Measurements from ENCODE around the gene SLC2A11. TPM values are rescaled to one million over a fixed set of nuclear protein-coding genes. Genes with fewer than 3 reads are reported as not detected.
A peak's percentile ranks its signal among the peaks of the same experiment; 100 is the strongest.

SLC2A11 gene
- polyA plus RNA-seq, 3 donors: 1.3 to 3.3 (median 2.5) TPM

GRCh38 chr22:23836281-23836680 lies 21.4 kb upstream of the SLC2A11 start:
- H4K20me1 ChIP-seq (ENCODE audit: insufficient read depth, low read length): peaks cover 22% of the 10 kb centered on the region
- intact Hi-C loops (cut with micrococcal nuclease): loop anchor here in 1 of 2 donors (5.0 kb wide), 1 partner anchor 119 kb away; no protein-coding TSS in a partner anchor
- H3K9me3 ChIP-seq (replicated peaks in 1 of 2; ENCODE audit: control insufficient read depth in 1 of 2, insufficient read depth in 1 of 2, low read length in 2 of 2): no peaks in the 10 kb centered on the region
- H3K4me1 ChIP-seq (ENCODE audit: control insufficient read depth in 1 of 2, insufficient read depth in 2 of 2, low read length in 2 of 2): peaks cover 16 to 17% of the 10 kb centered on the region in 2 donors
- peak in 1 of 3 donors; percentile 1 for DNase-seq
- no peak overlapping the region for H3K4me3 Mint-ChIP-seq
- H3K27ac ChIP-seq (ENCODE audit: low read depth in 1 of 2, low read length in 2 of 2): no peak overlapping the region
- no peak for TF ChIP-seq CTCF (IDR thresholded peaks at IDR 0.05)
- H3K27me3 ChIP-seq (ENCODE audit: control insufficient read depth in 2 of 2, insufficient read depth in 2 of 2, low read length in 2 of 2): no peaks in the 10 kb centered on the region
- peaks cover 20% of the 10 kb centered on the region for H3K4me1 Mint-ChIP-seq
- H2AFZ ChIP-seq (ENCODE audit: insufficient read depth, low read depth, low read length, poor library complexity, severe bottlenecking): no peak overlapping the region
- 85% methylated on average over 5 of the region's 5 CpGs for WGBS (ENCODE audit: insufficient coverage)
- peaks cover 47 to 53% of the 10 kb centered on the region in 2 donors for H3K36me3 ChIP-seq (replicated peaks in 1 of 2; ENCODE audit: control insufficient read depth in 1 of 2, insufficient read depth in 2 of 2, low read length in 2 of 2)
- H3K4me3 ChIP-seq (replicated peaks in 1 of 3; ENCODE audit: low read depth in 2 of 3, low read length in 3 of 3): no peak overlapping the region
- peaks cover 25 to 55% of the 10 kb centered on the region in 2 donors for H3K36me3 Mint-ChIP-seq
- no peak overlapping the region for H3K9ac ChIP-seq (ENCODE audit: insufficient read depth, low read length, poor library complexity, severe bottlenecking)
- no peaks in the 10 kb centered on the region for H3K9me3 Mint-ChIP-seq
- H3K4me2 ChIP-seq (replicated peaks; ENCODE audit: extremely low read depth, low read length, poor library complexity, severe bottlenecking): no peak overlapping the region
- peak overlapping the region in 1 of 7 donors; percentile 79 for H3K27ac Mint-ChIP-seq
- H3K27me3 Mint-ChIP-seq (ENCODE audit: low read depth in 3 of 3): peaks cover 1 to 8% (median 3%) of the 10 kb centered on the region in 3 donors
- no peaks in the 10 kb centered on the region for H3K79me2 ChIP-seq (ENCODE audit: insufficient read depth, low read length)

- Histone ChIP-seq H3K4me3 (replicated peaks in 1 of 3; ENCODE audit: low read depth in 2 of 3, low read length in 3 of 3) (no peak overlapping the region), H3K9me3 (replicated peaks in 1 of 2; ENCODE audit: control insufficient read depth in 1 of 2, insufficient read depth in 1 of 2, low read length in 2 of 2) (no peaks in the 10 kb centered on the region), H3K27me3 (ENCODE audit: control insufficient read depth in 2 of 2, insufficient read depth in 2 of 2, low read length in 2 of 2) (no peaks in the 10 kb centered on the region), H3K4me2 (replicated peaks; ENCODE audit: extremely low read depth, low read length, poor library complexity, severe bottlenecking) (no peak overlapping the region), H4K20me1 (ENCODE audit: insufficient read depth, low read length) (peaks cover 17% of the 10 kb centered on the region), H3K79me2 (ENCODE audit: insufficient read depth, low read length) (no peaks in the 10 kb centered on the region), H3K4me1 (ENCODE audit: control insufficient read depth in 1 of 2, insufficient read depth in 2 of 2, low read length in 2 of 2) (peaks cover 16 to 17% of the 10 kb centered on the region in 2 donors), H3K36me3 (replicated peaks in 1 of 2; ENCODE audit: control insufficient read depth in 1 of 2, insufficient read depth in 2 of 2, low read length in 2 of 2) (peaks cover 41 to 47% of the 10 kb centered on the region in 2 donors), H2AFZ (ENCODE audit: insufficient read depth, low read depth, low read length, poor library complexity, severe bottlenecking) (no peak overlapping the region), H3K27ac (ENCODE audit: low read depth in 1 of 2, low read length in 2 of 2) (no peak overlapping the region), H3K9ac (ENCODE audit: insufficient read depth, low read length, poor library complexity, severe bottlenecking) (no peak overlapping the region)
- no peak overlapping the region for H3K4me3 Mint-ChIP-seq
- peak overlapping the region in 1 of 7 donors; percentile 82 for H3K27ac Mint-ChIP-seq
- H3K9me3 Mint-ChIP-seq: no peaks in the 10 kb centered on the region
- peaks cover 24 to 48% of the 10 kb centered on the region in 2 donors for H3K36me3 Mint-ChIP-seq
- no peak for TF ChIP-seq CTCF (IDR thresholded peaks at IDR 0.05)
- intact Hi-C loops (cut with micrococcal nuclease): loop anchor here in 1 of 2 donors (5.0 kb wide), 1 partner anchor 120 kb away; no protein-coding TSS in a partner anchor
- WGBS (ENCODE audit: insufficient coverage): 77% methylated on average over 5 of the region's 12 CpGs
- peaks cover 20% of the 10 kb centered on the region for H3K4me1 Mint-ChIP-seq
- peak in 1 of 3 donors; percentile 4 for DNase-seq
- peaks cover 3 to 10% (median 4%) of the 10 kb centered on the region in 3 donors for H3K27me3 Mint-ChIP-seq (ENCODE audit: low read depth in 3 of 3)
Observed at GRCh38 chr22:23836692-23837495, 20.8 kb upstream of the SLC2A11 start.

All from CD14-positive monocyte (primary cell).